ENCODE data around the gene TULP1. TPM values are rescaled to one million over a fixed set of nuclear protein-coding genes. Genes with fewer than 3 reads are reported as not detected.

TULP1 gene
- total RNA-seq, 4 donors from 2014 or later, result not detected

DNA sequence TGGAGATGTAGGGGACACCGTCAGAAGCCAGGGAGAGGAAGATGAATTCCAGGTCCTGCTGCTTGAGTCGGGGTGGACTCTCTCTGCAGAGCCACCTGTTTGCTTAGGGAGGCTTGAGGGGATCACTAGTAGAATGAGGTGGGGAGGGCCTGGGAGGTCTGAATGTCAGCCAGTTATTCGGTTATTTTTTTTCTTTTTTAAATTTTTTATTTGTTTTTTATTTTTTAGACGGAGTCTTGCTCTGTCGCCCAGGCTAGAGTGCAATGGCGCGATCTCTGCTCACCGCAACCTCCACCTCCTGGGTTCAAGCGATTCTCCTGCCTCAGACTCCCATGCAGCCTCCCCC lies 24.2 kb downstream of the TULP1 start:
- Histone ChIP-seq H3K36me3 (no peaks in the 10 kb centered on the region), H3K9me3 (no peaks in the 10 kb centered on the region), H3K27me3 (no peaks in the 10 kb centered on the region), H3K27ac (peak overlapping the region; percentile 28 to 49 (median 32)), H3K4me3 (replicated peaks in 1 of 3) (no peak overlapping the region), H3K4me1 (peaks cover 34 to 70% of the 10 kb centered on the region in 2 donors)
- DNase-seq, result no peak
- 78 to 79% methylated on average over 9 of the region's 9 CpGs for WGBS, 2 donors
- intact Hi-C loops (cut with DNase I), result no loop called here
- TF ChIP-seq POLR2A (IDR thresholded peaks at IDR 0.05), result no peak
- TF ChIP-seq, protein P1, sequence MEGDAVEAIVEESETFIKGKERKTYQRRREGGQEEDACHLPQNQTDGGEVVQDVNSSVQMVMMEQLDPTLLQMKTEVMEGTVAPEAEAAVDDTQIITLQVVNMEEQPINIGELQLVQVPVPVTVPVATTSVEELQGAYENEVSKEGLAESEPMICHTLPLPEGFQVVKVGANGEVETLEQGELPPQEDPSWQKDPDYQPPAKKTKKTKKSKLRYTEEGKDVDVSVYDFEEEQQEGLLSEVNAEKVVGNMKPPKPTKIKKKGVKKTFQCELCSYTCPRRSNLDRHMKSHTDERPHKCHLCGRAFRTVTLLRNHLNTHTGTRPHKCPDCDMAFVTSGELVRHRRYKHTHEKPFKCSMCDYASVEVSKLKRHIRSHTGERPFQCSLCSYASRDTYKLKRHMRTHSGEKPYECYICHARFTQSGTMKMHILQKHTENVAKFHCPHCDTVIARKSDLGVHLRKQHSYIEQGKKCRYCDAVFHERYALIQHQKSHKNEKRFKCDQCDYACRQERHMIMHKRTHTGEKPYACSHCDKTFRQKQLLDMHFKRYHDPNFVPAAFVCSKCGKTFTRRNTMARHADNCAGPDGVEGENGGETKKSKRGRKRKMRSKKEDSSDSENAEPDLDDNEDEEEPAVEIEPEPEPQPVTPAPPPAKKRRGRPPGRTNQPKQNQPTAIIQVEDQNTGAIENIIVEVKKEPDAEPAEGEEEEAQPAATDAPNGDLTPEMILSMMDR (IDR thresholded peaks at IDR 0.05), result no peak

DNA sequence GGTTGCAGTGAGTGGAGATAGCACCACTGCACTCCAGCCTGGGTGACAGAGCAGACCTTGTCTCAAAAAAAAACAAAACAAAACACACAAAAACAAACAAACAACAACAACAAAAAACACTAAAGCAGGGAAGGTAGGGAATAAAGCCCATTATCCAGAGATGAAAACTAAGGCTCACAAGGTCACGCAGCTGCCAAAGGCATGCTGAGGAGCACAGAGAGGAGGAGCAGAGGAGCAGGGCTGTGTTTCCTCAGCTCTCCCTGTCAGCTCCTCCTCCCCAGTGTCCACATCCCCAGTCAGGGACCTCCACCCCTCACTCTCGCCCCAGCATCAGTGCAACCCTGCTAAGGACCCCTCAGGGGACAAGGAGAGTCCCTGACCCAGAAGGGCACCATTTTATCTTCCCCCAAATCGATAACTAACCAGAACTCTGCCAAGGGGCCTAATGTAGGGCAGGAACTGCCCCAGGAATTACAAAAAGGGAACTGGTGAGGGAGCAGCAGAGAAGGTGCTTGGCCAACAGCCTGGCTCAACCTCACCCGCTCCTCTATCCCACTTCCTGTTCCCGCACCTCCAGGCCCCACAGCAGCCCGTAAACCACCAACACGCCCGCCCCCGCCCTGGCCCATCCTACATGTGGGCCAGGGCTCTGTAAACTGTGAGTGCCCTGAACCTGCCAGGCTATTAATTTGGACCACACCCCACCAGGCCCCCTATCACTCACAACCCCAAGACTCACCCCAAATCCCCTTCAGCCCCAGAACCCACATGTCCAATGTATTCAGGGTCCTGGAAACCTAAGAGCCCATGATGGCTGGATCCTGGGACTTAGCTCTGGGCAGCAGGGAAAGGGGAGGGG lies 24.8 kb downstream of the TULP1 start:
- H3K4me3 ChIP-seq (replicated peaks in 1 of 3), result no peak overlapping the region

GRCh38 chr6:35486005-35486925 lies 26.4 kb downstream of the TULP1 start:
- WGBS, 2 donors, result 33 to 42% methylated on average over 38 to 49 of the region's 61 CpGs
- no peak overlapping the region for H3K4me3 ChIP-seq (replicated peaks in 1 of 3)
- H3K4me1 ChIP-seq, result peaks cover 34 to 49% of the 10 kb centered on the region in 2 donors

More for the DNA sequence above, 24.8 kb downstream of the TULP1 start:
- DNase-seq, result no peak
- H3K36me3 ChIP-seq, result no peaks in the 10 kb centered on the region
- H3K9me3 ChIP-seq, result no peaks in the 10 kb centered on the region
- intact Hi-C loops (cut with DNase I), result no loop called here
- H3K27me3 ChIP-seq, result no peaks in the 10 kb centered on the region
- H3K4me1 ChIP-seq, result peaks cover 34 to 66% of the 10 kb centered on the region in 2 donors
- peak overlapping the region; percentile 28 to 49 (median 32) for H3K27ac ChIP-seq
- 75 to 80% methylated on average over 9 of the region's 9 CpGs for WGBS, 2 donors
- no peak for TF ChIP-seq POLR2A (IDR thresholded peaks at IDR 0.05)
- TF ChIP-seq, protein P1 (IDR thresholded peaks at IDR 0.05), result no peak

DNA sequence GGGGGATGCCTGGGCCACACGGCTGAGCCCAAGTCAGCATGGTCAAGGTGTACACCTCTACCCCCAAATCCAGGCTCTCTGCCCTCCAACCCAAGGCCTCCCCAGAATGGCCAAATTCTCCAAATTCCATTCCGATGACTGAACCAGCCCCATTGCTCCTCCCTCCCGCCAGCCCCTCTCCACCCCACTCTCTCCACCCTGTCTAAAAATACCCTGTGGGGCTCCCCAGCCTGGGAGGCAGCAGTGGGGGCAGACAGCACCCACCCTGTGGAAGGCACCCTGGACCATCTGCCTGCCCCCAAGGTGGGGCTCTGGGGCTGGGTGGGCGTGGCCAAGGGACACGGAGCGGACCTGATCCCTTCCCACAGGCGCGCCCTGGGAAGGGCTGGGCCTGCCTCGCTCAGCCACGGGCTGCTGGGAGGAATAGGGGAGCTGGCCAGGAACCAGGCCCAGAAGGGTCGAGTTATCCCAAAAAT lies 27.3 kb downstream of the TULP1 start:
- Histone ChIP-seq H3K4me3 (replicated peaks in 1 of 3) (no peak overlapping the region), H3K4me1 (peaks cover 30 to 41% of the 10 kb centered on the region in 2 donors), H3K27me3 (no peaks in the 10 kb centered on the region), H3K27ac (peak overlapping the region; percentile 81 to 87 (median 85)), H3K9me3 (no peaks in the 10 kb centered on the region), H3K36me3 (no peaks in the 10 kb centered on the region)
- TF ChIP-seq, protein P1 (IDR thresholded peaks at IDR 0.05), result no peak
- no peak for TF ChIP-seq POLR2A (IDR thresholded peaks at IDR 0.05)
- intact Hi-C loops (cut with DNase I), result no loop called here
- DNase-seq, result peak; percentile 58 to 63
- WGBS, 2 donors, result 50 to 77% methylated on average over 10 to 11 of the region's 11 CpGs

More at GRCh38 chr6:35486005-35486925, 26.4 kb downstream of the TULP1 start:
- DNase-seq, result peak; percentile 90 to 92
- no peaks in the 10 kb centered on the region for H3K9me3 ChIP-seq
- no peaks in the 10 kb centered on the region for H3K27me3 ChIP-seq
- TF ChIP-seq, protein P1 (IDR thresholded peaks at IDR 0.05), result no peak
- TF ChIP-seq POLR2A (IDR thresholded peaks at IDR 0.05), result peak in 1 of 2 donors; percentile 62
- H3K27ac ChIP-seq, result peak overlapping the region; percentile 81 to 87 (median 85)
- H3K36me3 ChIP-seq, result no peaks in the 10 kb centered on the region
- intact Hi-C loops (cut with DNase I), result no loop called here
